NCI-H187 (cell line): ENCODE results near the gene KCNK10.
"Not testable (repeated sequence)": the region's sequence is repeated elsewhere in the genome, so short reads cannot be mapped to it uniquely, and the experiment has no call there.

Experiments
- DNase-seq, 2 experiments: peaks; one replicate each; lab custom pipeline; 2025; lab: John Stamatoyannopoulos, UW

Gene KCNK10

GRCh38 chr14:88270776-88271175 lies 52.3 kb downstream of the KCNK10 start:
- no peak for DNase-seq

GRCh38 chr14:88269806-88270420 lies 53.2 kb downstream of the KCNK10 start:
- DNase-seq: no peak

GRCh38 chr14:88266474-88266873 lies 56.6 kb downstream of the KCNK10 start:
- no peak for DNase-seq

- no peak for DNase-seq
These were observed 59.0 kb downstream of the KCNK10 start for GRCh38 chr14:88264116-88264515.

GRCh38 chr14:88261302-88261701 lies 61.8 kb downstream of the KCNK10 start:
- DNase-seq: not testable (repeated sequence)

- no peak for DNase-seq
These were observed 65.0 kb downstream of the KCNK10 start for GRCh38 chr14:88258021-88258420.

- DNase-seq: no peak
These were observed 65.8 kb downstream of the KCNK10 start for GRCh38 chr14:88256997-88257950.

- no peak for DNase-seq
These were observed 67.3 kb downstream of the KCNK10 start for GRCh38 chr14:88255798-88256197.

GRCh38 chr14:88255196-88255595 lies 67.9 kb downstream of the KCNK10 start:
- no peak for DNase-seq

- no peak for DNase-seq
These were observed 70.6 kb downstream of the KCNK10 start for GRCh38 chr14:88252498-88252897.

- no peak for DNase-seq
These were observed 71.4 kb downstream of the KCNK10 start for GRCh38 chr14:88251650-88252049.

- DNase-seq: no peak
These were observed 73.8 kb downstream of the KCNK10 start for GRCh38 chr14:88249266-88249665.

GRCh38 chr14:88248606-88249005 lies 74.5 kb downstream of the KCNK10 start:
- no peak for DNase-seq

GRCh38 chr14:88247228-88247627 lies 75.8 kb downstream of the KCNK10 start:
- no peak for DNase-seq

- peak; percentile 92 to 94 for DNase-seq
These were observed 77.7 kb downstream of the KCNK10 start for GRCh38 chr14:88245321-88245720.

GRCh38 chr14:88243946-88244345 lies 79.1 kb downstream of the KCNK10 start:
- no peak for DNase-seq

GRCh38 chr14:88242446-88242845 lies 80.6 kb downstream of the KCNK10 start:
- peak in 1 of 2 experiments; percentile 51 for DNase-seq

- no peak for DNase-seq
These were observed 81.3 kb downstream of the KCNK10 start for GRCh38 chr14:88241810-88242209.

- DNase-seq: no peak
These were observed 88.6 kb downstream of the KCNK10 start for GRCh38 chr14:88234442-88234841.

- DNase-seq: no peak
These were observed 89.2 kb downstream of the KCNK10 start for GRCh38 chr14:88233915-88234314.

- no peak for DNase-seq
These were observed 90.3 kb downstream of the KCNK10 start for GRCh38 chr14:88232771-88233170.

- no peak for DNase-seq
These were observed 91.5 kb downstream of the KCNK10 start for GRCh38 chr14:88231603-88232002.

- DNase-seq: no peak
These were observed 93.6 kb downstream of the KCNK10 start for GRCh38 chr14:88229428-88229827.
